CD4-positive, alpha-beta T cell (primary cell): ENCODE data around the gene TMEM39B. TPM values are rescaled to one million over a fixed set of nuclear protein-coding genes. Genes with fewer than 3 reads are reported as not detected.
"Not testable (repeated sequence)": the region's sequence is repeated elsewhere in the genome, so short reads cannot be mapped to it uniquely, and the experiment has no call there.

Experiments
- ATAC-seq: fragments of 200-7000 bp; cut with Tn5 transposase; one replicate; pipeline ENCODE4 v1.10.0; 2022; ENCODE audit warnings: mild to moderate bottlenecking; ENCODE audit not compliant: poor library complexity
- CTCF ChIA-PET: fragments of 350-600 bp; sonication (Branson Sonifier 250); formaldehyde crosslinking; loops from one replicate; lab custom pipeline; 2021; ENCODE audit warnings: antibody characterized with exemption, inconsistent platforms; lab: Charles Lee
- POLR2A ChIA-PET: fragments of 350-600 bp; sonication (Branson Sonifier 250); formaldehyde crosslinking; loops from one replicate; lab custom pipeline; 2021; ENCODE audit warnings: antibody characterized with exemption, inconsistent platforms; lab: Charles Lee
- DNase-seq, 14 experiments: peaks; one replicate each; pipeline ENCODE4 v3.0.0-alpha.2; 2013 to 2020; ENCODE audit warnings: mixed read lengths in 2 of 14
- H3K27ac ChIP-seq, 2 donors: one replicate each; pipeline versions ENCODE4 v1.5.1 to v1.7.0; 2013; ENCODE audit warnings: low read length in 2 of 2, low read depth in 1 of 2, mild to moderate bottlenecking in 1 of 2
- H3K27me3 ChIP-seq, 2 experiments: 1 replicate in 1 of 2; 2 replicates in 1 of 2; pipeline versions ENCODE4 v1.6.1 to v1.7.0; 2013; ENCODE audit warnings: low read length in 2 of 2, control low read depth in 1 of 2, mild to moderate bottlenecking in 1 of 2, moderate library complexity in 1 of 2; ENCODE audit not compliant: insufficient read depth in 2 of 2, control insufficient read depth in 1 of 2
- H3K36me3 ChIP-seq: one replicate; pipeline ENCODE4 v1.6.1; 2013; ENCODE audit warnings: low read length, control low read depth; ENCODE audit not compliant: insufficient read depth
- H3K4me1 ChIP-seq: one replicate; pipeline ENCODE4 v1.6.1; 2013; ENCODE audit warnings: low read length, control low read depth; ENCODE audit not compliant: insufficient read depth
- H3K4me3 ChIP-seq: one replicate; pipeline ENCODE4 v1.5.1; 2013; ENCODE audit warnings: mild to moderate bottlenecking, low read length, moderate library complexity
- H3K9me3 ChIP-seq, 2 experiments: 1 replicate in 1 of 2; 2 replicates in 1 of 2; pipeline versions ENCODE4 v1.6.1 to v1.7.0; 2013; ENCODE audit warnings: low read length in 2 of 2, mild to moderate bottlenecking in 2 of 2, control low read depth in 1 of 2, moderate library complexity in 1 of 2; ENCODE audit not compliant: control insufficient read depth in 1 of 2, insufficient read depth in 1 of 2
- H3K27ac Mint-ChIP-seq: one replicate; pipeline ENCODE4 v1.8.0; 2020; ENCODE audit warnings: mixed read lengths
- H3K27me3 Mint-ChIP-seq: one replicate; pipeline ENCODE4 v1.8.0; 2021; ENCODE audit warnings: mixed read lengths
- H3K36me3 Mint-ChIP-seq: one replicate; pipeline ENCODE4 v1.8.0; 2021; ENCODE audit warnings: low read depth, mixed read lengths
- H3K4me1 Mint-ChIP-seq: one replicate; pipeline ENCODE4 v1.8.0; 2021; ENCODE audit warnings: low read depth, mixed read lengths
- H3K4me3 Mint-ChIP-seq: one replicate; pipeline ENCODE4 v1.8.0; 2020; ENCODE audit warnings: mild to moderate bottlenecking, mixed read lengths
- H3K9me3 Mint-ChIP-seq: one replicate; pipeline ENCODE4 v1.8.0; 2020; ENCODE audit warnings: mixed read lengths
- CTCF ChIP-seq: fragments of 200-600 bp; IDR thresholded peaks from one replicate; pipeline ENCODE4 v1.8.0; 2022; ENCODE audit warnings: antibody characterized with exemption, mild to moderate bottlenecking
- intact Hi-C, 2 experiments: fragments of 100-400 bp; cut with DNase I in 1 of 2; cut with micrococcal nuclease in 1 of 2; formaldehyde crosslinking; loops; one replicate each; pipeline versions ENCODE4 v1.15.1 to v1.9.0; 2023 to 2025; cut with DNase I, micrococcal nuclease
- total RNA-seq, 174 experiments: library from RNA in 2 of 174; stranded (reverse) in 2 of 174; gene quantifications; one replicate each; pipeline ENCODE4 v1.2.3 and lab custom pipeline; 2021 to 2026

TMEM39B gene
- total RNA-seq, 2 experiments from 2014 or later: 7.2 to 7.9 TPM

- H3K36me3 Mint-ChIP-seq: peaks cover 32% of the 10 kb centered on the region
- no peak overlapping the region for H3K4me3 ChIP-seq
- H3K4me1 Mint-ChIP-seq: peaks cover 79% of the 10 kb centered on the region
- no peaks in the 10 kb centered on the region for H3K27me3 Mint-ChIP-seq
- ChIA-PET CTCF (interaction anchor here (1.3 kb wide), 1 partner anchor 18 kb away, joined by 3 read pairs; no protein-coding TSS in a partner anchor), POLR2A (interaction anchor here (1.0 to 1.5 kb wide), 4 partner anchors 9 to 68 kb away, joined by 3 to 5 read pairs (median 4); partner anchors contain the start of gene TXLNA)
- H3K36me3 ChIP-seq: peaks cover 10% of the 10 kb centered on the region
- H3K27ac ChIP-seq: no peak overlapping the region
- DNase-seq (no peak), ATAC-seq (no peak)
- no peak for TF ChIP-seq CTCF
- no peaks in the 10 kb centered on the region for H3K9me3 Mint-ChIP-seq
- H3K27ac Mint-ChIP-seq: peak overlapping the region; percentile 68
- peak overlapping the region; percentile 79 for H3K4me3 Mint-ChIP-seq
- peaks cover 71% of the 10 kb centered on the region for H3K4me1 ChIP-seq
- no peaks in the 10 kb centered on the region for H3K27me3 ChIP-seq
- intact Hi-C loops: no loop called here
- H3K9me3 ChIP-seq: no peaks in the 10 kb centered on the region
Measured at GRCh38 chr1:32111040-32111623, 38.4 kb downstream of the TMEM39B start.

GRCh38 chr1:32111789-32112188 lies 39.0 kb downstream of the TMEM39B start:
- POLR2A ChIA-PET: interaction anchor here (1.1 to 1.6 kb wide), 5 partner anchors 9 to 88 kb away, joined by 3 to 8 read pairs (median 4); partner anchors contain the start of genes CCDC28B, TMEM39B and TXLNA
- peaks cover 77% of the 10 kb centered on the region for H3K4me1 ChIP-seq

GRCh38 chr1:32112806-32113375 lies 40.2 kb downstream of the TMEM39B start:
- Histone ChIP-seq H3K27ac (no peak overlapping the region), H3K9me3 (no peaks in the 10 kb centered on the region), H3K27me3 (no peaks in the 10 kb centered on the region), H3K36me3 (peaks cover 14% of the 10 kb centered on the region), H3K4me1 (peaks cover 74% of the 10 kb centered on the region), H3K4me3 (no peak overlapping the region)
- Mint-ChIP-seq H3K36me3 (peaks cover 37% of the 10 kb centered on the region), H3K4me3 (peak overlapping the region; percentile 9), H3K27me3 (no peaks in the 10 kb centered on the region), H3K27ac (peak overlapping the region; percentile 77), H3K4me1 (peaks cover 81% of the 10 kb centered on the region), H3K9me3 (no peaks in the 10 kb centered on the region)
- intact Hi-C loops: no loop called here
- TF ChIP-seq CTCF: no peak
- POLR2A ChIA-PET: interaction anchor here (0.7 to 1.6 kb wide), 8 partner anchors 8 to 173 kb away, joined by 3 to 8 read pairs (median 4); partner anchors contain the start of genes CCDC28B, TMEM39B and TXLNA
- ATAC-seq (peak; percentile 5), DNase-seq (peak in 4 of 14 experiments; percentile 13 to 41 (median 26))
- CTCF ChIA-PET: no interaction called here

More at GRCh38 chr1:32111789-32112188, 39.0 kb downstream of the TMEM39B start:
- Histone ChIP-seq H3K27ac (peak overlapping the region in 1 of 2 donors; percentile 29), H3K9me3 (no peaks in the 10 kb centered on the region), H3K36me3 (peaks cover 14% of the 10 kb centered on the region), H3K27me3 (no peaks in the 10 kb centered on the region), H3K4me3 (no peak overlapping the region)
- Mint-ChIP-seq H3K4me1 (peaks cover 81% of the 10 kb centered on the region), H3K27ac (peak overlapping the region; percentile 68), H3K9me3 (no peaks in the 10 kb centered on the region), H3K4me3 (peak overlapping the region; percentile 79), H3K36me3 (peaks cover 38% of the 10 kb centered on the region), H3K27me3 (no peaks in the 10 kb centered on the region)
- ATAC-seq: no peak
- no peak for DNase-seq
- CTCF ChIA-PET: no interaction called here
- TF ChIP-seq CTCF: no peak
- intact Hi-C loops: no loop called here

- H3K4me3 Mint-ChIP-seq, CTCF ChIA-PET, ATAC-seq, H3K27ac ChIP-seq, H3K27me3 Mint-ChIP-seq, intact Hi-C loops, DNase-seq, H3K9me3 Mint-ChIP-seq, H3K27me3 ChIP-seq, H3K9me3 ChIP-seq, H3K4me3 ChIP-seq: not testable (repeated sequence)
- Mint-ChIP-seq H3K4me1 (peaks cover 83% of the 10 kb centered on the region), H3K27ac (peak overlapping the region; percentile 77), H3K36me3 (peaks cover 31% of the 10 kb centered on the region)
- Histone ChIP-seq H3K4me1 (peaks cover 76% of the 10 kb centered on the region), H3K36me3 (peaks cover 14% of the 10 kb centered on the region)
- POLR2A ChIA-PET: interaction anchor here (0.7 to 1.3 kb wide), 2 partner anchors 16 to 100 kb away, joined by 4 read pairs; no protein-coding TSS in a partner anchor
Measured at GRCh38 chr1:32113436-32113835, 40.7 kb downstream of the TMEM39B start.
